Lower lobe of right lung (tissue), 2 donors: Measurements from ENCODE around the gene MAPKAP1. TPM values are rescaled to one million over a fixed set of nuclear protein-coding genes. Genes with fewer than 3 reads are reported as not detected.
"Not testable (repeated sequence)": the region's sequence is repeated elsewhere in the genome, so short reads cannot be mapped to it uniquely, and the experiment has no call there.

Experiments used
- ATAC-seq, 2 donors: fragments of 200-7000 bp; cut with Tn5 transposase; one replicate each; pipeline ENCODE4 v1.9.1; 2020 to 2022; ENCODE audit warnings: mild to moderate bottlenecking in 2 of 2, moderate library complexity in 2 of 2
- DNase-seq: peaks from one replicate; pipeline ENCODE4 v3.0.0-alpha.2; 2020
- H3K27ac ChIP-seq: fragments of 200-600 bp; one replicate; pipeline ENCODE4 v1.8.0; 2022
- H3K27me3 ChIP-seq: fragments of 200-600 bp; one replicate; pipeline ENCODE4 v1.8.0; 2022; ENCODE audit warnings: low read depth
- H3K36me3 ChIP-seq: fragments of 200-600 bp; one replicate; pipeline ENCODE4 v1.8.0; 2022; ENCODE audit warnings: mild to moderate bottlenecking
- H3K4me1 ChIP-seq: fragments of 200-600 bp; one replicate; pipeline ENCODE4 v1.8.0; 2022
- H3K4me3 ChIP-seq: fragments of 200-600 bp; one replicate; pipeline ENCODE4 v1.8.0; 2022; ENCODE audit warnings: mild to moderate bottlenecking
- H3K9me3 ChIP-seq: fragments of 200-600 bp; one replicate; pipeline ENCODE4 v1.8.0; 2022
- intact Hi-C: fragments of 100-400 bp; cut with DNase I; formaldehyde crosslinking; loops from one replicate; pipeline ENCODE4 v1.11.0; 2022
- total RNA-seq: library from RNA; stranded (reverse); fragmentation: NEBNext Ultra II Directional; extraction: Animal tissue kit (Norgen Biotek cat#: 25700); gene quantifications from one replicate; pipeline ENCODE4 v1.2.1, GENCODE V29; 2021
- TF ChIP-seq, protein P1 (sequence below): fragments of 200-600 bp; IDR thresholded peaks from one replicate; pipeline ENCODE4 v1.8.0; 2022; ENCODE audit warnings: antibody characterized with exemption, mild to moderate bottlenecking
- donor health status: DM: no; HTN: yes; CAD: no; lungs with severe emphysema.

Gene MAPKAP1
- total RNA-seq, 1 donor from 2014 or later = 71.5 TPM

DNA sequence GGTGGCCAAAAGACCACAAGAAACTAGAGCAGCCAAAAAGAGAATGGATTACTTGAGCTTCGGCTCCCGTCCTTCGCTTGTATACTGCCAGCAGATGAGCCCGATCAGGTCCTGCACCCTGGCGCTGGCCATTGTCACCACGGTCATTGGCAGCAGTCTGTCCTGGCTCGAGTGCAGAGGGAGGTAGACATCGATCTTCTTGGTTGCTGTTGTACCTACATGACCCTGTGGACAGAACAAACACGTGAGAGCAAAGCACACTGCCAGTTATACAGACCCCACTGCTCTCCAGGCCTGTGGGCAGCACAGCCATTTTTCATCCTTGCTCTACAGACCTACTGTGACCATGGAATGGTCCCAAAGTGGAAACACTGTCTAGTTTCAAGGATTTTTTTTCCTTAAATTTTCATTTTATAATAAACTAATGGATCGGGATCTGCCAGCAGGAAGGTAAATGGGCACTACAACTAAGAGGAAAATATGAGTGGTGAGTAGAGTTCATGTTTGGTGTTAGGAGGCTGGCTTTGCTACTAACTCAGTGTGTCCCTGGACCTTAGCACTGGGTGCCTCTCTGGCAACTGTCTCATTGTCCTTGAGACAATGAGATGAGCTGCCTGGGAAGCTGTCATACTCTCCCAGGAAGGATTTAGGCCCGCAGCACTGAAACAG, 121.4 kb downstream of the MAPKAP1 start:
- ATAC-seq (no peak), DNase-seq (no peak)
- intact Hi-C loops = no loop called here
- peaks cover 18% of the 10 kb centered on the region for H3K36me3 ChIP-seq
- TF ChIP-seq, protein P1, sequence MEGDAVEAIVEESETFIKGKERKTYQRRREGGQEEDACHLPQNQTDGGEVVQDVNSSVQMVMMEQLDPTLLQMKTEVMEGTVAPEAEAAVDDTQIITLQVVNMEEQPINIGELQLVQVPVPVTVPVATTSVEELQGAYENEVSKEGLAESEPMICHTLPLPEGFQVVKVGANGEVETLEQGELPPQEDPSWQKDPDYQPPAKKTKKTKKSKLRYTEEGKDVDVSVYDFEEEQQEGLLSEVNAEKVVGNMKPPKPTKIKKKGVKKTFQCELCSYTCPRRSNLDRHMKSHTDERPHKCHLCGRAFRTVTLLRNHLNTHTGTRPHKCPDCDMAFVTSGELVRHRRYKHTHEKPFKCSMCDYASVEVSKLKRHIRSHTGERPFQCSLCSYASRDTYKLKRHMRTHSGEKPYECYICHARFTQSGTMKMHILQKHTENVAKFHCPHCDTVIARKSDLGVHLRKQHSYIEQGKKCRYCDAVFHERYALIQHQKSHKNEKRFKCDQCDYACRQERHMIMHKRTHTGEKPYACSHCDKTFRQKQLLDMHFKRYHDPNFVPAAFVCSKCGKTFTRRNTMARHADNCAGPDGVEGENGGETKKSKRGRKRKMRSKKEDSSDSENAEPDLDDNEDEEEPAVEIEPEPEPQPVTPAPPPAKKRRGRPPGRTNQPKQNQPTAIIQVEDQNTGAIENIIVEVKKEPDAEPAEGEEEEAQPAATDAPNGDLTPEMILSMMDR = no peak
- no peak overlapping the region for H3K27ac ChIP-seq
- no peaks in the 10 kb centered on the region for H3K27me3 ChIP-seq
- no peaks in the 10 kb centered on the region for H3K9me3 ChIP-seq
- H3K4me1 ChIP-seq = no peaks in the 10 kb centered on the region
- no peak overlapping the region for H3K4me3 ChIP-seq

DNA sequence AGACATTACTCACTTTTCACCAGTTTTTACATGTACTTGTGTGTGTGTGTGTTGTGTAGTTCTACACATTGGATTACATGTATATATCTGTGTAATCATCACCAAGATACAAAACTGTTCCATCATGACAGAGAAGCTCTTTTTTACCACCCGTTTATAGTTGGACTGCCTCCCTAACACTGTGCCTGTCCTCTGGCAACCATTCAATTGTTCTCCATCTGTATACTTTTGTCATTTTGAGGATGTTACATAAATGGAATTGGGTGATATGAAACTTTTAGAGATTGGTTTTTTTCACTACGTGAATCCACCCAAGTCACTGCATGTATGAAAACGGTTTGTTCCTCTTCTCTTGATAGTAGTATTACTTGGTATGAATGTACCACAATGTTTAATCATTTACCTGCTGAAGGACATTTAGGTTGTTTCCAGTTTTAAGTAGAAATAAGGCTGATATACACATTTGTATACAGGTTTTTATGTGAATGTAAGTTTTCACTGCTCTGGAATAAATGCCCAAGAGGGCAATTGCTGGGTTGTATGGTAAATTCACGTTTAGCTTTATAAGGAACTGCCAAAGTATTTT, 126.2 kb downstream of the MAPKAP1 start:
- TF ChIP-seq, protein P1 = no peak
- Histone ChIP-seq H3K36me3 (peaks cover 18% of the 10 kb centered on the region), H3K4me3 (no peak overlapping the region), H3K9me3 (no peaks in the 10 kb centered on the region), H3K27me3 (no peaks in the 10 kb centered on the region), H3K4me1 (no peaks in the 10 kb centered on the region), H3K27ac (no peak overlapping the region)
- no peak for DNase-seq
- no peak for ATAC-seq
- intact Hi-C loops = no loop called here

DNA sequence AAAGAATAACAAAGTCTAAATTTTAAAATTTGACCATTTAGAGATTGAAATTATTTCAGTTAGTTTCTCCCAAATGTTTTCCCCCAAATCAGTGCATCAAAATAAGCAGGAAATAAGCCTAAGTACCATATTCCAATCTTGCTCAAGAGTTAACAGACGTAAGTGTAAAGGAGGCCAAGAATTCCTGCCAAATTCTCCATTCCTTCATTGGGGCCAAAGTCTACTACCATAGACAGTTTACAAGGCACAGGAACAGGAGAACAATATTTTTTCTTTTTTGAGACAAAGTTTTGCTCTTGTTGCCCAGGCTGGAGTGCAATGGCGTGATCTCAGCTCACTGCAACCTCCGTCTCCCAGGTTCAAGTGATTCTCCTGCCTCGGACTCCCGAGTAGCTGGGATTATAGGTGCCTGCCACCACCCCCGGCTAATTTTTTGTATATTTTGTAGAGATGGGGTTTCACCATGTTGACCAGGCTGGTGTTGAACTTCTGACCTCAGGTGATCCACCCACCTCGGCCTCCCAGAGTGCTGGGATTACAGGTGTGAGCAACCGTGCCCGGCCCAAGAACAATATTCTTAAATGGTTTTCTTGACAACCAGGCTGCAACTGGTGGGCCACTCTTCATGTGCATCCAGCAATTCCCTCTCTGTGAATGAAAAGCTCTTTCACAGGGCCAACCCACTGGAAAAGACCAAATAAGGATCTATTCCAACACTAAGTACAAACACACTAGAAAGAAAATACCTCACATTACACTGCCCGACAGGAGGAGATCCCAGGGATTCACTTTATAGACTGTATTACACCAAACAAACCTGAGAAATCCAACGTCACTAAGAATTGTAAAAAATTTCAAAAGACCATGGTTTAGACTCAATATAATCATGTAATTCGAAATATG, 127.7 kb downstream of the MAPKAP1 start:
- Histone ChIP-seq H3K36me3 (peaks cover 5% of the 10 kb centered on the region), H3K4me3 (no peak overlapping the region), H3K27ac (no peak overlapping the region), H3K27me3 (no peaks in the 10 kb centered on the region), H3K9me3 (no peaks in the 10 kb centered on the region), H3K4me1 (no peaks in the 10 kb centered on the region)
- TF ChIP-seq, protein P1 = no peak
- intact Hi-C loops = no loop called here
- ATAC-seq = no peak
- DNase-seq = no peak

DNA sequence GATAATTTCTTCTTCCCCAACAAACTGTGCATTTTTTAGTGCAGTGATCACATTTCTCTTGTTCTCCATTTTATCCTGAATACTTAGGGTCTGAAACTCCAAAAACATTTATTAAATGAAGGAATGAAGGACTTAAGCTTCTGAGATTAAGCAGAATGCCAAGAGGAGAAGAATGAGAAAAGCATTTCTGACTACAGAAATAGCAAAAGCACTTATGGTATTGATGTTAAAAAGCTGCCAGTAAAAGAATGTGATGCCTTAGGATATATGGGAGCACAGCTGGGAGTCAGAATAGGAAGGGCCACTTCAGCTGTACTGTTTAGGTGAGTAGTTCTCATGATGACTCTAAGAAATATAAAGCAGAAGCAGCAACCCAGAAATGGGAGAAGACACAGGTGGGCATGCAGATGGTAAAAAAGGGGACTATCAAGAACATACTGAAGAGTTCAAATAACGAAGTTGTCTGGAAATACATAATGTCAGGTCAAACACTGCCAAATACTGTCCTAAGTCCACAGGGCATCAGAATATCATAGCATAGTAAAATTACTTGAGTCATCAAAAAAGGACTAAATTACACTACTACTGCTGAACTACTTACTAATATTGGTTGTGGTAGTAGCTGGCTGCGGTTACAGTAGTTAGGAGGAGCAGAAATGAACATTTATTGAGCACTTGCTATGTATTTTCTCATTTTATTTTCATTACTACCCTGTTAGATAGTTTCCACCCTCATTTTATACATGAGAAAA, 132.7 kb downstream of the MAPKAP1 start:
- Histone ChIP-seq H3K27me3 (no peaks in the 10 kb centered on the region), H3K9me3 (no peaks in the 10 kb centered on the region), H3K27ac (no peak overlapping the region), H3K36me3 (no peaks in the 10 kb centered on the region), H3K4me3 (no peak overlapping the region), H3K4me1 (no peaks in the 10 kb centered on the region)
- intact Hi-C loops = no loop called here
- DNase-seq (no peak), ATAC-seq (no peak)
- TF ChIP-seq, protein P1 = no peak

DNA sequence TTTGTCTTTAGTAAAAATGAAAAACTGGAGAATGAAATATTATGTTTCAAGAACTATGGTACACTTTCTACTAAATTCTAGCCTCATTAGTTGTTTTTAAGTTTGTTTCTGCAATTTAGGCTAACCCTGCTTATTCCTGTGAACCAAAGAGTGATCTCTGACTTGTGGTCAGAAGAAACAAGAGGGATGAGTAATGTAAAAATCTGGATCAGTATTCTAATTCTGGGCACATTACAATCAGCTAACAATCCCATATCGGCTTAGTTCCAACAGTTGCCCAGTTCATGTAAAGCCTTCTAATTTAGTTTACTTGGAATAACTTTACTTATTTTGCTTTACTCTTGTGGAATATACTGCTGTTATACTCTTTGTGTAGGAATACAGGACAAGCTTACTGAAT, 134.5 kb downstream of the MAPKAP1 start:
- H3K9me3 ChIP-seq, DNase-seq, H3K36me3 ChIP-seq, H3K27ac ChIP-seq, H3K27me3 ChIP-seq, H3K4me1 ChIP-seq, intact Hi-C loops, ATAC-seq, H3K4me3 ChIP-seq: not testable (repeated sequence)

DNA sequence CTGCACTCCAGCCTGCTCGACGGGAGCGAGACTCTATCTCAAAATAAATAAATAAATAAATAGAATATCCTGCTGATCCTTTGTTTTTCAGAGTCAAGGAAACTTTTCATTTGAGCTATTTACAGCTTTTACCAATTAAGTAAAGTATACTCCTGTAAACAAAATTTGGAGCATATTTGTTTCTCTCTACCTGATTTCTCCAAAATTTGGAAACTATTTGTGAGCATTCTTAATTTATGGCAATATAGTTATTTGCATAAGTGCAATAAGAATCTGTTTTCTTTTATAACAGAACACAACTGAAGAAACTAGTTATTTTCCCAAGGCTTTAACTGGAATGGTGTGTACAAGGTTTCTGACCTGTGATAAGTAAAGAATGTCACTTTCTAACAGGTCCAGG, 135.2 kb downstream of the MAPKAP1 start:
- H3K4me3 ChIP-seq, DNase-seq, H3K36me3 ChIP-seq, intact Hi-C loops, H3K4me1 ChIP-seq, ATAC-seq, H3K9me3 ChIP-seq, H3K27me3 ChIP-seq, H3K27ac ChIP-seq: not testable (repeated sequence)
